GM06990 (cell line): ENCODE data around the gene CARD11.

ENCODE experiments used
- DNase-seq: peaks from one replicate; pipeline ENCODE4 v3.0.0-alpha.2; 2011; ENCODE audit not compliant: insufficient read length; ENCODE audit errors: extremely low read depth
- H3K27me3 ChIP-seq: replicated peaks from 2 replicates; pipeline ENCODE4 v1.6.0; 2011; ENCODE audit warnings: low read length; ENCODE audit not compliant: control insufficient read depth, insufficient read depth
- H3K36me3 ChIP-seq: 2 replicates; pipeline ENCODE4 v1.5.1; 2011; ENCODE audit warnings: low read length; ENCODE audit not compliant: control insufficient read depth, insufficient read depth
- H3K4me3 ChIP-seq: replicated peaks from 2 replicates; pipeline ENCODE4 v1.5.1; 2011; ENCODE audit warnings: low read depth, mild to moderate bottlenecking, control low read depth, low read length
- CTCF ChIP-seq: IDR thresholded peaks from 2 replicates; pipeline ENCODE4 v1.5.1; 2011; ENCODE audit warnings: low read length, control low read depth, mild to moderate bottlenecking, inconsistent platforms; ENCODE audit not compliant: insufficient read depth, poor library complexity, severe bottlenecking

Gene CARD11

GRCh38 chr7:2862831-2863361 lies 180.8 kb downstream of the CARD11 start:
- TF ChIP-seq CTCF = no peak
- Histone ChIP-seq H3K36me3 (no peaks in the 10 kb centered on the region), H3K27me3 (no peaks in the 10 kb centered on the region), H3K4me3 (peak overlapping the region; percentile 28; the same call in 1 of the 2 replicates)
- DNase-seq = peak; percentile 40

- no peak overlapping the region for H3K4me3 ChIP-seq
- H3K27me3 ChIP-seq = no peaks in the 10 kb centered on the region
- no peak for TF ChIP-seq CTCF
- no peak for DNase-seq
- H3K36me3 ChIP-seq = no peaks in the 10 kb centered on the region
Measured at GRCh38 chr7:2861509-2861908, 182.2 kb downstream of the CARD11 start.

GRCh38 chr7:2860627-2861133 lies 183.0 kb downstream of the CARD11 start:
- no peaks in the 10 kb centered on the region for H3K27me3 ChIP-seq
- no peak for TF ChIP-seq CTCF

GRCh38 chr7:2859952-2860351 lies 183.7 kb downstream of the CARD11 start:
- no peak for TF ChIP-seq CTCF
- DNase-seq = no peak

More at GRCh38 chr7:2860627-2861133, 183.0 kb downstream of the CARD11 start:
- no peaks in the 10 kb centered on the region for H3K36me3 ChIP-seq
- DNase-seq = no peak
- no peak overlapping the region for H3K4me3 ChIP-seq

GRCh38 chr7:2858621-2859020 lies 185.0 kb downstream of the CARD11 start:
- TF ChIP-seq CTCF = no peak
- Histone ChIP-seq H3K36me3 (no peaks in the 10 kb centered on the region), H3K27me3 (no peaks in the 10 kb centered on the region), H3K4me3 (no peak overlapping the region)
- no peak for DNase-seq

More at GRCh38 chr7:2859952-2860351, 183.7 kb downstream of the CARD11 start:
- no peaks in the 10 kb centered on the region for H3K36me3 ChIP-seq
- H3K27me3 ChIP-seq = no peaks in the 10 kb centered on the region
- no peak overlapping the region for H3K4me3 ChIP-seq
